NCI-H2227 treated with DMSO at 0.1 percent for 48 hours (cell line): ENCODE data around the gene CD8A.
"Not testable (repeated sequence)": the region's sequence is repeated elsewhere in the genome, so short reads cannot be mapped to it uniquely, and the experiment has no call there.

Source experiments
- DNase-seq: peaks from one replicate; lab custom pipeline; 2025; lab: John Stamatoyannopoulos, UW

The CD8A gene

DNA sequence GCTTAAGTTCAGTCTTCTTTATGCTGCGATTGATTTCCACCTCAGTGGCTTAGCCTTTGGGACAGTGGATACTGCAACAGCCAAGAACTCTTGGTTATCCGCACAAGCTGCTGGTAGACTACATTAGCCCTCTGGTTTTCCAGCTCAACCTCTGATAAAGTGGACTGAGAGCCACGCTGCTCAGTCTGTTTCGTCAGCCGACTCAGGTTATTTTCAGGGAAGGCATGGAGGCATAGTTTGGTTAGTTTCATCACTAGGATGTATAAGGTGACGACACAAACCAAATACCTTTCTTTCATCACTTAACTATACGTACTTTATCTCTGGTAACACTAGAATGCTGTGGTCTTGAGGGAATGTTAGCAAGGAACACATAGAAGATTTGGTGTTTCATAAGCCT lies 14.2 kb downstream of the CD8A start:
- no peak for DNase-seq

- no peak for DNase-seq
Measured at GRCh38 chr2:86775338-86775737, 15.4 kb downstream of the CD8A start.

DNA sequence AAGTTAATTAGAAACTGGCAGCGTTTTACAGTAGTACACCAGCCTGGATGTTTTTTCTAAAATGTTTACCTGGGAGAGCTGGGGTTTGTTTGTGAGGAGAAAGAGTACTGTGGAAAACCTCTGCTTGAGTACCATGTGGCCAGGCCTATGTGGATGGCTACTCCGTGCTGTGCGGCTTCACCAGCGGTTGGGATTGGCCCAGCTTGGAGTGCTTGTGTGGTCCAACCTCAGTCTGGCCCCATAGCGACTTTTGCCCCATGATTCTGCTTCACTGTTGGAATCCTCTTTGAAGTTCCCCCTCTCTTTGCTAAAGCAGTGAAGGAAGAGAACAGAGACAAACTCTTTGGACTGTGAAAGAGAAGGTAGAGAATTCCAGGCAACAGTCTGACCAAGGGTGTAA lies 15.9 kb downstream of the CD8A start:
- DNase-seq: no peak

GRCh38 chr2:86772611-86773010 lies 18.1 kb downstream of the CD8A start:
- DNase-seq: no peak

GRCh38 chr2:86770816-86771301 lies 19.9 kb downstream of the CD8A start:
- no peak for DNase-seq

GRCh38 chr2:86769838-86770237 lies 20.9 kb downstream of the CD8A start:
- no peak for DNase-seq

GRCh38 chr2:86768189-86768949 lies 22.3 kb downstream of the CD8A start:
- DNase-seq: no peak

DNA sequence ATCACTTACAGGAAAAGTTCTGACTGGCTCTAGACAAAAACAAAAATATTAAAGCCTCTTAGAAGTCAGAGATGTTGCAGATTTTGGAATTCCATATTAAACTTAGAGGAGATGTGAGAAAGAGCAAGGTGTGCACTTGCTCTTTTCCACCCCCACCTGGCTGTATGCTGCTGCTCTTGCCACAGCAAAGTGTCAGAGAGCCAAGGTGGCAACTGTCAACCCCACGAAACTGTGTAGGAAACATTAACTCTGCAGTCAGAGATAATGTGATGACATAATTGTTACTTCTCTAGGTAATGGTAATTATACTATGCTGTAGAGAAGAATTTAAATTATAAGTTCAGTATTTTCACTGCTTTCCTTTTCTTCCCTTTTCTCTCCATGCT lies 25.4 kb downstream of the CD8A start:
- no peak for DNase-seq

DNA sequence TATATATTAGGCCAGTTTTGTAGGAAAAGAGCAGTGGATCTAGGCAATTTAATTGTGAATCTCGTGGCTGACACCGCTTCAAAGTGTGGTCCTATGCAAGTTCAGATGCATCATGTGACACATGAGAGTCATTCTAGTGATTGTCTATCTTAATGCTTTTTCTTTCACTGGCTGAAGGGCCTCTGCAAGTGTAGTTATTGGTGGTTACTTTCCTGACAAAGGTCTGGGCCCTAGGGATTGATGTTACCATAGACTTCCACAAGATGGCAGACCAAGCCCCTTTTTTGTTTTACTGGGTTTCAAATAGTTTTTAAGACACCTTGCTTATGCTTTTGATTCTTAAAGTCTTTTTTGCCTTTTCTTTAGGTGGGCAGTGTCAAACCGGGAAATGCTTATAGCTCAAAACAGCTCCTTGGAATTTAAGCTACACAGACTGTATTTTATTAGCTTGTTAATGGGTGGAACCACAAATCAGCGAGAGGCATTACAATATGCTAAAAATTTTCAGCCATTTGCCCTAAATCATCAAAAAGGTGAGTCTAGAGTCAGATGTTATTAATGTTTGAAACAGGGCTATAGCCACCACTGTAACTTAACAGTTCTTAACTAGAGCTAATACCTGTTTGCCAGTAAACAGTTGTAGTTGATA lies 25.9 kb downstream of the CD8A start:
- peak; percentile 62 for DNase-seq

GRCh38 chr2:86760371-86760770 lies 30.3 kb downstream of the CD8A start:
- DNase-seq: no peak

DNA sequence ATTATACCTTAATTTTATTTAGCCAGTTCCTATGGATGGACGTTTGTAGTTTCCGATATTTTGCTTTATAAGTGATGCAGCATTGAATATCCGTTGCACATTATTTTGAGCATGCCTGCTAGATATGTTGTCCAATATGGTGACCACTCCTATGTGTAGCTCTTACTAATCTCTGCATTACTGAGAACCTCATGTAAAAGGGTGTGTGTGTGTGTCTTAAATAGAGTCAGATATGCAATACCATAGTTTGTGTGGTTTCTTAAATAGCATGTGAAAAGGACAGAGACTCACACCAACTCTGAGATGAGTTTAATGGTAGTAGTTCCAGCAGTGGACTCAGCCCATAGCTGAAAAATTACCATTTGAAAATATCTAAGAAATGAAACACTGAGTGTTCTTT lies 32.3 kb downstream of the CD8A start:
- DNase-seq: no peak

DNA sequence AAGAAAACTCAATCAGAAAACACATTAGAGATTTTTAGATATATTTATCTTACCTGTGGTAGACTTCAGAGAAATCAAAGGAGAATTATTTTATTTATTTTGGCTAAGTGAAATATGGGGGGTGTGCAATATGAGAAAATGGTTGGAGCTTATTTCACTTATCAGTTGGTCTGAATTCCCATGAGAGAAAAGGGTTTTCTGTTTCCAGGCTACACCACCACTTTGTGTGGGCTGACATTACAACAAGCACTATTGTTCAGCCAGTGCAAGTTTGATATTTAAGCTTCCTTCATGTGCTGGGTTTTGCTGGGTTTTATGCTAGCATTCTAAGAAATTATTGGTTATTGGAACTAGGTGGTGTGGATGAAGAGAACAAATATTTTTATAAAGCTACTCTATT lies 37.1 kb downstream of the CD8A start:
- DNase-seq: no peak

- DNase-seq: no peak
Measured at GRCh38 chr2:86752934-86753333, 37.8 kb downstream of the CD8A start.

DNA sequence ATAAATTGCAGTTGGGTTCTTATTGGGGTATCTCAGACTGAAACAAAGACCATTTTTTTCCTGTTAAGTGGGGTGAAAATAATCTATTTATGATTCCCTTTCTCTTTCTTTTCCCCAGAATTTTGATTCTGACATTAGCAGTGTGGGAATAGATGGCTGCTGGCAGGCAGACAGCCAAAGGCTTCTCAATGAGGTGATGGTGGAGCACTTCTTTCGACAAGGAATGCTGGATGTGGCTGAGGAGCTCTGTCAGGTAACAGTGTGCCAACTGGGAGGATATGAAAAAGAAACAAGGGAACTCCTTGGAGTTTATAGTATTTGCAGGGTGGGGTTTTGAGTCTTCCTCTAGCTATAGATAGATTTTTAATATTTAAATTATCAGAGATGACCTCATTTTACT lies 38.9 kb downstream of the CD8A start:
- DNase-seq: no peak

GRCh38 chr2:86750240-86750839 lies 40.4 kb downstream of the CD8A start:
- no peak for DNase-seq

- no peak for DNase-seq
Measured at GRCh38 chr2:86747711-86748639, 42.7 kb downstream of the CD8A start.

GRCh38 chr2:86746939-86747338 lies 43.8 kb downstream of the CD8A start:
- DNase-seq: no peak

DNA sequence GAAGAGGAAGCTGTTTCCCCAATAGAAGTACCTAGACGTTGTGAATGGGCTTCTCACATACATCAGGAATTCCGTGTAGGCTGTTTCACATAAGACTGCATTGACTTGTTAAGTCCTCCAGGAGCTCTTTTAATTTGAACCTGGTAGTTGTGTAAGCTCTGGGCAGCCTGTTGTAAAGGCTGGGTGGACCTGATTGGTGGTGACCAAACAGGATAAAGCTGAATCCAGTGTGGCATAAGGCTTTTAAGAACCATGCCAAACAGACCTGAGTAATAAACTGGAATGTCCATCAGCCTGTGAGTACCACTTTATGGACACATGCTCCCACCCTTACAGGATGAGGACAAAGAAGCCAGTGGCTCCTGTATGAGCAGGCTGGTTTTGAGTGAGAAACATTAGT lies 46.6 kb downstream of the CD8A start:
- DNase-seq: no peak

DNA sequence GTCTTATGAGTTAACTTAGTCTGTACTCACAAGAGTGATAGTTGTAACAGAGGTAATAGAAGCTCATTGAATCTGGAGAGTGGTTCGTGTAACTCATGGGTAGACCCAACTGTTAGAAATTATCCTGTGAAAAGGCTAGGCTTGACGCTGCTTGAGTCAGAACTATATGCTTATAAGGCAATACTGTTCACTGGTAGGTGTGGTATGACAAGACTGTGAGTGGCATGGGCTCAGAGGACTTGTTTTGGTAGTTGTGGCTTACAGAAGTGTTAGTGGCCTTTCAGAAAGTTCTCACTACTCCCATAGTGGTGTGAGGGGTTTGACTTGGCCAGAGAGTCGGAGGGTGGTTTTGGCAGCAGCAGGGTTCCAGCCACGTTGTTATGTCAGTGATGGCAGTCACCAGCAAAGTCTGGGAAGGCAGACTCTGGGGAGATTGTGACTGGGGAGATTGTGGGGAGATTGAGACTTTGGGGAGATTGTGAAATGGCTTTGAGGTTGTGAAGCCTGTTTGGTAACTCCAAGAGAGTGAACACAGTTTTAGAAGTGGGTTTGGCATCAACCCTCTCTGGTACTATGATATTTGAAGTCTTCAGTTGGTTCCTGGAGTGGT lies 48.7 kb downstream of the CD8A start:
- not testable (repeated sequence) for DNase-seq

DNA sequence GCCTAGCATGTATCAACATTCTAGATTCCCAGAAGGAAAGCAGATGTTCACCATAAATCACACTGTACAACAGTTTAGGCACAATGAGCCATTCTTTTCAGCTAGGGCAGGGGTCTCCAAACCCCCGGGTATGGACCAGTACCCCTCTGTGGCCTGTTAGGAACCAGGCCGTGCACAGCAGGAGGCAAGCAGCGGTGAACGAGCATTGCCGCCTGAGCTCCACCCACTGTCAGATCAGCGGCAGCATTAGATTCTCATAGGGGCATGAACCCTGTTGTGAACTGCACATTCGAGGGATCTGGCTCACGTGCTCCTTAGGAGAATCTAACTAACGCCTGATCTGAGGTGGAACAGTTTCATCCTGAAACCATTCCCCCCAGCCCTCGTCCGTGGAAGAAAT lies 50.8 kb downstream of the CD8A start:
- DNase-seq: not testable (repeated sequence)

GRCh38 chr2:86739485-86739884 lies 51.2 kb downstream of the CD8A start:
- DNase-seq: not testable (repeated sequence)

DNA sequence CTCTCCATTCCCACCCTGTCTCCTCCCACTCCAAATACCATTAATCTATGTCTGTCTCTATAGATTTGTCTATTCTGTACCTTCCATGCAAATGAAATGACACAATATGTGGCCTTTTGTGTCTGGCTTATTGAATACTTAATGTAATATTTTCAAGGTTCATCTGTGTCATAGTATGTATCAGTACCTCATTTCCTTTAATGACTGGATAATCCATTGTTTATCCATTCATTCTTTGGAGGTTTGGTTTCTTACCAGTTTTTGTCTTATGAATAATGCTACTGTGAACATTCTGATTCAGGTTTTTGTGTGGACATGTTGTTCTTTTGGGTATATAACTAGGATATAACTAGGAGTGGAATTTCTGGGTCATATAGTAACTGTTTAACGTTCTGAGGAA lies 55.8 kb downstream of the CD8A start:
- not testable (repeated sequence) for DNase-seq
